ENCODE data around the gene TCP11.

The TCP11 gene

DNA sequence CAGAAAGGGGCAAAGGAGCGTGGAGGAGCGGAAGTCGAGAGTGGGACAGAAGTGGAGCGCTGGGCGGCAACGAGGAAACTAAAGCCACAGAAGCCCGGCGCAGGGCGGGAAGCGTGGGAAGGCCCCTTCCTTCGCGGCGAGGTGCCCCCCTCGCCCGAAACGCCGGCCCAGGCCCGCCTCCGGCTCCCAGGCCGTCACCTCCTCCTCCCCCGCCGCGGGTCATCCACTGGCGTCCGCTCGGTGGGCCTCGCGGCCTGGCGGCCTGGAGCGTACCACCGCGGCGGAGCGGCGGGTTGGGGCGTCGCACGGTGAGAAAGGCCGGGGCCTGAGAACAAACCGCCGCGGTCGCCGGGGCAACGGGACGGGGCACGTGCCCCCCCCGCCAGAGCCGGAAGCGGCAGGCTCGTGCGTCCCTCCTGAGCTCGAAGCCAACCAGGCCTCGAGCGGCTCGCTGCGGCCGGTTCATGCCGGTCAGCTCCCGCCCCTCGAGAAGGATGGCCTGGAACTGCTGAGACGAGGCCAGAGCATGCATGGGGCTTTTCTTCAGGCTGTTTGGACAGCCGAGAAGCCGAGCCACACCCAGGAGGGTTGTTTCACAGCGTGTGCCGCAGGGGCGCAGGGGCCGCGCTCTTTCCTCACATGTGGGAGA is at the start of gene TCP11:
TSS of gene TCP11 (minus strand) at position 333 of the 649 bp plus-strand sequence. CDS start 469 bp downstream, outside the sequence.
- Histone ChIP-seq H3K4me2 (no peak within 1 kb of the TSS; the same call in 1 of the 2 replicates), H3K4me1 (ENCODE audit: low read depth, poor library complexity, severe bottlenecking) (no peaks in the 10 kb centered on the region), H3K36me3 (ENCODE audit: insufficient read depth) (no peaks in the 10 kb centered on the region), H3K27me3 (ENCODE audit: insufficient read depth, low read depth) (no peaks in the 10 kb centered on the region), H3K79me2 (ENCODE audit: insufficient read depth, low read depth) (no peaks in the 10 kb centered on the region), H3K4me3 (IDR thresholded peaks at IDR 0.05; ENCODE audit: insufficient read depth, low read depth, low read length) (no peak within 1 kb of the TSS), H2AFZ (ENCODE audit: low read depth) (no peak within 1 kb of the TSS), H4K20me1 (ENCODE audit: insufficient read depth) (no peaks in the 10 kb centered on the region), H3K9ac (no peak within 1 kb of the TSS), H3K27ac (no peak within 1 kb of the TSS)
- TF ChIP-seq, protein P1, sequence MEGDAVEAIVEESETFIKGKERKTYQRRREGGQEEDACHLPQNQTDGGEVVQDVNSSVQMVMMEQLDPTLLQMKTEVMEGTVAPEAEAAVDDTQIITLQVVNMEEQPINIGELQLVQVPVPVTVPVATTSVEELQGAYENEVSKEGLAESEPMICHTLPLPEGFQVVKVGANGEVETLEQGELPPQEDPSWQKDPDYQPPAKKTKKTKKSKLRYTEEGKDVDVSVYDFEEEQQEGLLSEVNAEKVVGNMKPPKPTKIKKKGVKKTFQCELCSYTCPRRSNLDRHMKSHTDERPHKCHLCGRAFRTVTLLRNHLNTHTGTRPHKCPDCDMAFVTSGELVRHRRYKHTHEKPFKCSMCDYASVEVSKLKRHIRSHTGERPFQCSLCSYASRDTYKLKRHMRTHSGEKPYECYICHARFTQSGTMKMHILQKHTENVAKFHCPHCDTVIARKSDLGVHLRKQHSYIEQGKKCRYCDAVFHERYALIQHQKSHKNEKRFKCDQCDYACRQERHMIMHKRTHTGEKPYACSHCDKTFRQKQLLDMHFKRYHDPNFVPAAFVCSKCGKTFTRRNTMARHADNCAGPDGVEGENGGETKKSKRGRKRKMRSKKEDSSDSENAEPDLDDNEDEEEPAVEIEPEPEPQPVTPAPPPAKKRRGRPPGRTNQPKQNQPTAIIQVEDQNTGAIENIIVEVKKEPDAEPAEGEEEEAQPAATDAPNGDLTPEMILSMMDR (conservative IDR thresholded peaks at IDR 0.05; ENCODE audit: low read depth, low read length): no peak

DNA sequence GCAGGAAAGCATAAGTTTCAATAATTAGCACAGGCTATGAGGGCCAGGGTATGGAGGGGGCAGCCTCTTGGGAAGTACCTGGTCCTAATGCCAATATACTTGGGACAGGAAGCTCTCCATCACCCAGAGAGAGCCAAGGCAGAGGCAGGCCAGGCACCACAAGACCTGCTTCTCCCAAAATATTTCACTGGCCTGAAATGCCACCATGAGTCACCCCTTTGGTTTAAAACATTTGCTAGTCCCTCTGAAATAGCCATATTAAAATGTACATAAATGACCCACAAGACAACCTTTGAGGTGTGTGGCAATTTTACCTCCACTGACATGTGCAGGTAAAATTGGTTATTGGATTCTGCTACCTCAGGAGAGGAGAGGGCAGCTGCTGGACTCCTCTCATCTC is 49.2 kb upstream of the TCP11 start:
- Histone ChIP-seq H3K27me3 (ENCODE audit: insufficient read depth, low read depth) (no peaks in the 10 kb centered on the region), H3K36me3 (ENCODE audit: insufficient read depth) (no peaks in the 10 kb centered on the region), H3K9ac (no peak overlapping the region), H3K4me1 (ENCODE audit: low read depth, poor library complexity, severe bottlenecking) (no peaks in the 10 kb centered on the region), H3K27ac (no peak overlapping the region), H2AFZ (ENCODE audit: low read depth) (no peak overlapping the region), H4K20me1 (ENCODE audit: insufficient read depth) (no peaks in the 10 kb centered on the region), H3K4me3 (IDR thresholded peaks at IDR 0.05; ENCODE audit: insufficient read depth, low read depth, low read length) (no peak overlapping the region), H3K79me2 (ENCODE audit: insufficient read depth, low read depth) (no peaks in the 10 kb centered on the region), H3K4me2 (no peak overlapping the region)
- TF ChIP-seq, protein P1 (conservative IDR thresholded peaks at IDR 0.05; ENCODE audit: low read depth, low read length): no peak

DNA sequence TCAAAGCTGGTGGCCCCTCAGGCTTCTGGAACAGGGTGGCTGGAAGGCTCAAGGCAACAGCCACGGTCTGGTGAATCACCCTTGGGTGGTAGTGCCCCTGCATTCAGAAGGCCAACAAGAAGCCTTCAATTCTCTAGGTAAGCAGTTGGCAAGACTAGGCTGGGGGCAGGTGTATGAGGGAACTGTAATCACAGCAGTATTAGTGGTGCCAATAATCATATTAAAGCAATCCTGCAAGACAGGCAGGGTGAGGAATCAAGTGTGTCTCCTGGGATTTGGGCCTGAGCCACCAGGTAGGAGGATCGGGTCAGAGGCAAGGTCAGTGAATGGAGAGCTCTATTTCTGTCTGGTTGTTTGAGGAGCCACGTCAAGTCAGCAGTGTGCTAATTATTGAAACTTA is 47.7 kb upstream of the TCP11 start:
- Histone ChIP-seq H3K4me2 (no peak overlapping the region), H3K4me1 (ENCODE audit: low read depth, poor library complexity, severe bottlenecking) (no peaks in the 10 kb centered on the region), H3K4me3 (IDR thresholded peaks at IDR 0.05; ENCODE audit: insufficient read depth, low read depth, low read length) (no peak overlapping the region), H3K27me3 (ENCODE audit: insufficient read depth, low read depth) (no peaks in the 10 kb centered on the region), H4K20me1 (ENCODE audit: insufficient read depth) (no peaks in the 10 kb centered on the region), H2AFZ (ENCODE audit: low read depth) (no peak overlapping the region), H3K27ac (no peak overlapping the region), H3K36me3 (ENCODE audit: insufficient read depth) (no peaks in the 10 kb centered on the region), H3K79me2 (ENCODE audit: insufficient read depth, low read depth) (no peaks in the 10 kb centered on the region), H3K9ac (no peak overlapping the region)
- TF ChIP-seq, protein P1 (conservative IDR thresholded peaks at IDR 0.05; ENCODE audit: low read depth, low read length): no peak

DNA sequence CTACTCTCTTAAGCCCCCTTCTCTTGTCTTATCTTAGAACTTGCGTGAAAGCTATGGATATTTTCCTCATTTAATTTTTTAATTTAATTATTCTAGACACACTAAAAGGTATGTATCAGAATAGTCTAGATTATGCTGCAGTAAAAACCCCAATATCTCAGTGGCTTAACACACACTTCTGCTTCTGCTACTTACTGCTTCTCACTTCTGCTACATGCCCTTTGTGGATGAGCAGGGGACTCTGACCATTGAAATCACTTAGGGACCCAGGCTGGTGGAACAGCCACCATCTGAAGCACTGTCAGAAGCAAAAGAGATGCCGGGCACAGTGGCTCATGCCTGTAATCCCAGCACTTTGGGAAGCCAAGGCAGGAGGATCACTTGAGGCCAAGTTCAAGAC is 45.4 kb upstream of the TCP11 start:
- Histone ChIP-seq H3K9ac (no peak overlapping the region), H4K20me1 (ENCODE audit: insufficient read depth) (no peaks in the 10 kb centered on the region), H3K27ac (no peak overlapping the region), H3K4me1 (ENCODE audit: low read depth, poor library complexity, severe bottlenecking) (peaks cover 4% of the 10 kb centered on the region), H3K36me3 (ENCODE audit: insufficient read depth) (no peaks in the 10 kb centered on the region), H3K4me3 (IDR thresholded peaks at IDR 0.05; ENCODE audit: insufficient read depth, low read depth, low read length) (no peak overlapping the region), H3K79me2 (ENCODE audit: insufficient read depth, low read depth) (no peaks in the 10 kb centered on the region), H3K27me3 (ENCODE audit: insufficient read depth, low read depth) (no peaks in the 10 kb centered on the region), H3K4me2 (no peak overlapping the region), H2AFZ (ENCODE audit: low read depth) (no peak overlapping the region)
- TF ChIP-seq, protein P1 (conservative IDR thresholded peaks at IDR 0.05; ENCODE audit: low read depth, low read length): no peak

Measured in KMS-11 (cell line).